ENCODE measurements around the gene VPS52.

Gene VPS52

GRCh38 chr6:33319939-33320314 lies 48.3 kb upstream of the VPS52 start:
- TF ChIP-seq REST (IDR thresholded peaks at IDR 0.05; ENCODE audit: low read depth) (no peak), TCF12 (IDR thresholded peaks at IDR 0.05; ENCODE audit: low read depth) (no peak), EGR1 (IDR thresholded peaks at IDR 0.05) (no peak), NFIC (IDR thresholded peaks at IDR 0.05) (no peak), CREB1 (IDR thresholded peaks at IDR 0.05; ENCODE audit: low read depth) (no peak), EP300 (IDR thresholded peaks at IDR 0.05; ENCODE audit: borderline replicate concordance) (no peak), ZBTB7A (IDR thresholded peaks at IDR 0.05; ENCODE audit: low read depth) (no peak), FOXM1 (IDR thresholded peaks at IDR 0.05; ENCODE audit: borderline replicate concordance, low read depth) (no peak), RAD21 (IDR thresholded peaks at IDR 0.05; ENCODE audit: low read depth) (no peak), MAX (IDR thresholded peaks at IDR 0.05) (no peak), YY1 (IDR thresholded peaks at IDR 0.05; ENCODE audit: low read depth) (no peak), TEAD4 (IDR thresholded peaks at IDR 0.05) (no peak), CEBPB (IDR thresholded peaks at IDR 0.05) (no peak), USF1 (IDR thresholded peaks at IDR 0.05) (no peak), TAF1 (IDR thresholded peaks at IDR 0.05; ENCODE audit: low read depth) (no peak)

- no peak for TF ChIP-seq NFIC (IDR thresholded peaks at IDR 0.05)
- no peak for TF ChIP-seq YY1 (IDR thresholded peaks at IDR 0.05; ENCODE audit: low read depth)
- TF ChIP-seq EGR1 (IDR thresholded peaks at IDR 0.05), result no peak
- TF ChIP-seq TAF1 (IDR thresholded peaks at IDR 0.05; ENCODE audit: low read depth), result no peak
- no peak for TF ChIP-seq RAD21 (IDR thresholded peaks at IDR 0.05; ENCODE audit: low read depth)
- no peak for TF ChIP-seq TCF12 (IDR thresholded peaks at IDR 0.05; ENCODE audit: low read depth)
- TF ChIP-seq CEBPB (IDR thresholded peaks at IDR 0.05), result no peak
These were observed 46.9 kb upstream of the VPS52 start for GRCh38 chr6:33318426-33319073.

GRCh38 chr6:33317669-33318425 lies 46.2 kb upstream of the VPS52 start, which contains the start of gene ZBTB22:
ZBTB22 (minus strand) TSS chr6:33317744; CDS start chr6:33316916, 828 bp downstream.
- peak; percentile 20; the same call in 1 of the 2 replicates for TF ChIP-seq CREB1 (IDR thresholded peaks at IDR 0.05; ENCODE audit: low read depth)
- TF ChIP-seq REST (IDR thresholded peaks at IDR 0.05; ENCODE audit: low read depth), result no peak
- no peak for TF ChIP-seq RAD21 (IDR thresholded peaks at IDR 0.05; ENCODE audit: low read depth)
- TF ChIP-seq YY1 (IDR thresholded peaks at IDR 0.05; ENCODE audit: low read depth), result peak; percentile 90
- no peak; the same call in 1 of the 2 replicates for TF ChIP-seq TAF1 (IDR thresholded peaks at IDR 0.05; ENCODE audit: low read depth)
- peak; percentile 89 for TF ChIP-seq MAX (IDR thresholded peaks at IDR 0.05)
- TF ChIP-seq NFIC (IDR thresholded peaks at IDR 0.05), result no peak
- no peak for TF ChIP-seq CEBPB (IDR thresholded peaks at IDR 0.05)
- 0 out of 2 replicates have a peak, but pooled peaks have one; percentile 38 for TF ChIP-seq TCF12 (IDR thresholded peaks at IDR 0.05; ENCODE audit: low read depth)
- no peak for TF ChIP-seq EP300 (IDR thresholded peaks at IDR 0.05; ENCODE audit: borderline replicate concordance)
- TF ChIP-seq EGR1 (IDR thresholded peaks at IDR 0.05), result peak; percentile 51; the same call in 1 of the 2 replicates
- peak; percentile 36; the same call in 1 of the 2 replicates for TF ChIP-seq FOXM1 (IDR thresholded peaks at IDR 0.05; ENCODE audit: borderline replicate concordance, low read depth)
- TF ChIP-seq ZBTB7A (IDR thresholded peaks at IDR 0.05; ENCODE audit: low read depth), result no peak
- TF ChIP-seq TEAD4 (IDR thresholded peaks at IDR 0.05), result peak; percentile 62
- no peak for TF ChIP-seq USF1 (IDR thresholded peaks at IDR 0.05)

- no peak for TF ChIP-seq TEAD4 (IDR thresholded peaks at IDR 0.05)
- TF ChIP-seq USF1 (IDR thresholded peaks at IDR 0.05), result no peak
- no peak for TF ChIP-seq EP300 (IDR thresholded peaks at IDR 0.05; ENCODE audit: borderline replicate concordance)
- TF ChIP-seq NFIC (IDR thresholded peaks at IDR 0.05), result no peak
- no peak for TF ChIP-seq EGR1 (IDR thresholded peaks at IDR 0.05)
- no peak for TF ChIP-seq CEBPB (IDR thresholded peaks at IDR 0.05)
- no peak for TF ChIP-seq TCF12 (IDR thresholded peaks at IDR 0.05; ENCODE audit: low read depth)
- no peak for TF ChIP-seq MAX (IDR thresholded peaks at IDR 0.05)
- TF ChIP-seq RAD21 (IDR thresholded peaks at IDR 0.05; ENCODE audit: low read depth), result no peak
- no peak for TF ChIP-seq CREB1 (IDR thresholded peaks at IDR 0.05; ENCODE audit: low read depth)
- TF ChIP-seq REST (IDR thresholded peaks at IDR 0.05; ENCODE audit: low read depth), result no peak
- no peak for TF ChIP-seq FOXM1 (IDR thresholded peaks at IDR 0.05; ENCODE audit: borderline replicate concordance, low read depth)
- TF ChIP-seq TAF1 (IDR thresholded peaks at IDR 0.05; ENCODE audit: low read depth), result no peak
- no peak for TF ChIP-seq YY1 (IDR thresholded peaks at IDR 0.05; ENCODE audit: low read depth)
- no peak for TF ChIP-seq ZBTB7A (IDR thresholded peaks at IDR 0.05; ENCODE audit: low read depth)
These were observed 45.7 kb upstream of the VPS52 start for GRCh38 chr6:33317419-33317668.

Measured in Ishikawa (cell line).